HG03045 (cell line): ENCODE measurements around the gene ST6GALNAC4.
"Not testable (repeated sequence)": the region's sequence is repeated elsewhere in the genome, so short reads cannot be mapped to it uniquely, and the experiment has no call there.

ENCODE experiments used
- ATAC-seq: cut with Tn5 transposase; IDR thresholded peaks from one replicate; pipeline ENCODE4 v1.9.1; 2021; ENCODE audit warnings: mild to moderate bottlenecking, moderate library complexity; ENCODE audit not compliant: unreplicated experiment

ST6GALNAC4 gene

DNA sequence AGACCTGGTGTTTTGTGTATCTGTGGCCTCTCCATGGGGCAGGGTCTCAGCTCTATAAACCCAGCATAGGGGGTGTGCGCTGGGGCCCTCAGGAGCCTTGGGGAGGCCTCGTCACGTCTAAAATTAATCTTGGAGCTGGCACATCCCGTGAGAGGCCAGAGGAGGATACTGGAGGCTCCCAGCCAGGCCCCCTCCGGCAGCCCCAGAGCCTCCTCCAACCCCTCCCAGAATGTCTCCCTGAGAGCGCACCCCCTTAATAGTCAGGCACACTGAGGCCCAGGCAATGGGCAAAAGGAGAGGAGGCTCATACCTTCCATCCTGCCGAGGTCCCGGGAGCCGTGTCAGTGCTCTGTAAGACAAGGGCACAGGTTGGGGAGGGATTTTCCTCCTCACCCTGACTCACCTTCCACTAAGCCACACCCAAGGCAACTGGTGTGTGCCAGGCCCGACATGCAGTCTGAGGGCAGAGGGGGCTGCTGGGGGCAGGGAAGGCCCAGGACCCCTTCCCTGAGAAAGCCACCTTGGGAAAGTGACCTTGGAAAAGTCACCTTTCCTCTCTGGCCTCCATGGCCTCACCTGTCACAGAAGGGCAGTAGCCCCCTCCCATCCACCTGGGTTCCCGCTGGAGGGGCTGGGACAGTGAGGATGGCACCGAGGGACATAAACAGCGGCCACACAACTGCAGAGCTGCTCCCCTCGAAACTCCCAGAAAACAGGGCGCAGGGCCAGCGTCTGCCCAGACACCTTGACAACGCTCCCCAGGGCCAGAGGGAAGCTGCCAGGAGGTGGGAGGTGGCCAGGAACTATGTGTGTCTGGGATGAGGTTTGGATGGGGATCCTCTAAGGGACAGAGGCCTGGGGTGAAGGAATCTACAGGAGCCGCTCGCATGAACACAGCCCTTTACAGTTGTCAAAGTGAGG lies 42.3 kb downstream of the ST6GALNAC4 start:
- no peak for ATAC-seq

DNA sequence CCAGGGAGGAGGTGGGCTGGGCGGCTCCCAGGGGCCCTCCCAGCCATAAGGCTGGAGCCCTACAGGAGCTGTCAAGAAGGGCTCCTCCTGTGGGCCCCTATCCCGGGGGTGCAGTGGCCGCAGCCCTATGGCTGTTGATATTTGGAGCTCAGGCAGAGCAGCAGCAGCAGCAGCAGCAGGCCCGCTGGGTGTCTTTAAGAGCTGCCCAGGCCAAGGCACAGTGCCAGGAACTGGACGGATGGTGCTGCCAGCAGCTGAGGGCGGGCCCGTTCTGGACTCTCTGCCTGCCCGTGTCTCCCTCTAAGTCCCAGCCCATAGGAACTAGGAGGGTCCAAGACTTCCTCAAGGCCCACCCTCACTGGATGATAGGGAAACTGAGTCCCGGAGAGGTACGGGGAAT lies 43.0 kb downstream of the ST6GALNAC4 start:
- no peak for ATAC-seq

GRCh38 chr9:127873223-127873691 lies 43.6 kb downstream of the ST6GALNAC4 start:
- ATAC-seq, result no peak

DNA sequence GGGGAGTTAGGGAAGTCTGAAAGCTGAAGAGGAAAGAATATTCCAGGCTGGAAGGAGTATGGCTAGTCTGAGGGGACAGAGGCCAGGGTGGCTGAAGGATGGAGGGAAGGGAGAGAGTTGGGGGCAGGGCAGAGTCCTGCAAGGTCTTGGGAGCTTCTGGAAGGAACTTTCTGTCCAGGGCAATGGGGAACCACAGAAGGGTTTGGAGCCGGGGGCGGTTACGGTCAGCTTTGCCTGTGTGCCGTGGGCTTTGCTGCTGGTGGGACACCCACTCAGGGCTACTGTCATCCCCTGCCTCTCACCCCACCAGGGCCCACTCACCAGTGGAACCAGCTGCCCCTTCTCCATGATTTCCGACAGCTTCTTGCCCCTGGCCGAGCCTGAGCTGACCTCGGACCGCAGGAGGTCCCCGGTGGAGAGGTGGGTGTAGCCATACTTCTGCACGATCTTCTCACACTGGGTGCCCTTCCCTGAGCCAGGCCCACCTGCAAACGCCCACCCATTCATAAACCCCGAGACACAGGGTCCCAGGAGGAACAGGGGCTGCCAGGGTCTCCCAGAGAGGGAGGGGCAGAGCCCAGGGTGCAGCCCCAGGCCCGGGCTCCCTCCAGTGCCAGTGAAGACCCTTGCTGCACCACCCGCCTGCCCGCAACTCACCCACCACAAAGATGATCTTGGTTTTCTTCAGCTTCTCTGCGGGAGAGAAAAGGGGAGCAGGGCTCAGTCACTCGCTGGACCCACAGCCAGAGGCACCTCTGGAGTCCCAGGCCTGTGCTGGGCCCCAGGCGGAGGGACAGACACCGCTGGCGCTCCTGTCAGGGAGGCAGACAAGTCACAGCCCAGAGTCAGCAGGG lies 44.2 kb downstream of the ST6GALNAC4 start:
- no peak for ATAC-seq

- ATAC-seq, result no peak
Observed at GRCh38 chr9:127871531-127871930, 45.3 kb downstream of the ST6GALNAC4 start.

GRCh38 chr9:127870887-127871286 lies 46.0 kb downstream of the ST6GALNAC4 start:
- no peak for ATAC-seq

DNA sequence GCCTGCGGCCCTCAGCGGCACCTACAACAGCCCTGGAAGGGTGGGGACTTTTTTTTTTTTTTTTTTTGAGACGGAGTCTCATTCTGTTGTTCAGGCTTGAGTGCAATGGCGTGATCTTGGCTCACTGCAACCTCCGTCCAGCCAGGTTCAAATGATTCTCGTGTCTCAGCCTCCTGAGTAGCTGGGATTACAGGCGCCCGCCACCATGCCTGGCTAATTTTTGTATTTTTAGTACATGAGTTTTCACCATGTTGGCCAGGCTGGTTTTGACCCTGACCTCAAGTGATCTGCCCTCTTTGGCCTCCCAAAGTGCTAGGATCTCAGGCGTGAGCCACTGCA lies 46.7 kb downstream of the ST6GALNAC4 start:
- ATAC-seq, result not testable (repeated sequence)

DNA sequence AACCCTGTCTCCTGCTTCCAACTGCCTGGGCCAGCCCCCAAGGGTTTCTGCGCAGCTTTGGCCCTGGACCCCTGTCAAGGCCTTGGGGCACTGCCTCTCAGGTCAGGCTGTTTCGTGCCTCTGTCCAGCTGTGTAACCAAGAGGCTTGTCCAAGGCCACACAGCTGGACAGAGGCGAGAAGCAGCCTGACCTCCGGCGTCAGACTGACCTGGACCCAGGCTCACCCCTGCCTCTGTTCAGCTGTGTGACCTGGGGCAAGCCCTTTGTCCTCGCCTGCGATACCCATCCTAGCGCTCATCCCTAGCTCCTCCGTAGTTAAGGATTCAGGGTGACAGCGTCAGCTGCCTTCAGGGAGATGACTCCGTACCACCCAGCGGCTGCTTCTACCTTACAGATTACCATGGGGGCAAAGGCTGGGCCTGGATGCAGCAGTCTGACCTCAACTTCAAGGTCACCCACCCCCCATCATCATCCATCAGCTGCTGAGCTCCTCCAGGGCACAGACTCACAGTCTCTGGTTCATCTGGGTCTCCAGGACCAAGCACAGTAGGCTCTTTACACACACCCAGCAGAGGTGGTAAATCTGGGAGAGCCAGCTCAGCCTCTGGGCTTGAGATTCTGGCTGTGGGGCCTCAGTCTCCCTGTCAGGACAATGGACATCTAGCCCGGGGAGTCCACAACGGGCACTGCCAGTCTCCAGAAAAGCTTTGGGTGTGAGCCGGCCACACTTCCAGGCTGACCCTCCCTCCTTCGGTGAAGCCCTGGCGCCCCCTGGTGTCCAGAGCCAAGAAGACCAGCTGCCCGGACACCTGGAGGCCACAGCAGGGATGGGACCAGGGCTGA lies 47.3 kb downstream of the ST6GALNAC4 start:
- no peak for ATAC-seq

DNA sequence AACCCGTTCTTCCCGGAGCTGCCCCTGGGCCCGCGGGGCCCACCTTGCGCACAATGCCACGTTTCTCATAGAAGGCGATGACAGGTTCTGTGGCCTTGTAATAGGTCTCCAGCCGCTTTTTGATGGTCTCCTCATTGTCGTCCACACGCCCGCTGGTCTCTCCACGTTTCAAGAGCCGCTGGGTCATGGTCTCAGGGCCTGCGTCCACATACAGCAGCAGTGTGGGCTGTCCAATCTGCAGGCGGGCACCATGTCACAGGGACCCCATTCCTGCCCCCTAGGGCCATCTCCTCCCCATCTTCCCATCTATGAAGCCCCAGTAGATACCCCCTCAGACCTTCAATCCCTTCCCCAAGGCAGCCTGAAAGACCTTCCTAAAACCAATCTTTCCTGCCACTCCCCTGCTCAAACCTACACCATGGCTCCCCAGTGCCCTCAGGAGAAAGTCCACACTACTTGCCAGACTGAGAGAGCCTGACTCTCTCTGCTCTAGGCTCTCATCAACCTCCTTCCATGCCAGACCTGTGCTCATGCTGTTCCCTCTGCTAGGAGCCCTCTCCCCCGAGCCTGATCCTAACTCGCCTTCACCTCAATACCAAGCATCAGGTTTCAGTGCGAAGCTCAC lies 48.5 kb downstream of the ST6GALNAC4 start:
- no peak for ATAC-seq

DNA sequence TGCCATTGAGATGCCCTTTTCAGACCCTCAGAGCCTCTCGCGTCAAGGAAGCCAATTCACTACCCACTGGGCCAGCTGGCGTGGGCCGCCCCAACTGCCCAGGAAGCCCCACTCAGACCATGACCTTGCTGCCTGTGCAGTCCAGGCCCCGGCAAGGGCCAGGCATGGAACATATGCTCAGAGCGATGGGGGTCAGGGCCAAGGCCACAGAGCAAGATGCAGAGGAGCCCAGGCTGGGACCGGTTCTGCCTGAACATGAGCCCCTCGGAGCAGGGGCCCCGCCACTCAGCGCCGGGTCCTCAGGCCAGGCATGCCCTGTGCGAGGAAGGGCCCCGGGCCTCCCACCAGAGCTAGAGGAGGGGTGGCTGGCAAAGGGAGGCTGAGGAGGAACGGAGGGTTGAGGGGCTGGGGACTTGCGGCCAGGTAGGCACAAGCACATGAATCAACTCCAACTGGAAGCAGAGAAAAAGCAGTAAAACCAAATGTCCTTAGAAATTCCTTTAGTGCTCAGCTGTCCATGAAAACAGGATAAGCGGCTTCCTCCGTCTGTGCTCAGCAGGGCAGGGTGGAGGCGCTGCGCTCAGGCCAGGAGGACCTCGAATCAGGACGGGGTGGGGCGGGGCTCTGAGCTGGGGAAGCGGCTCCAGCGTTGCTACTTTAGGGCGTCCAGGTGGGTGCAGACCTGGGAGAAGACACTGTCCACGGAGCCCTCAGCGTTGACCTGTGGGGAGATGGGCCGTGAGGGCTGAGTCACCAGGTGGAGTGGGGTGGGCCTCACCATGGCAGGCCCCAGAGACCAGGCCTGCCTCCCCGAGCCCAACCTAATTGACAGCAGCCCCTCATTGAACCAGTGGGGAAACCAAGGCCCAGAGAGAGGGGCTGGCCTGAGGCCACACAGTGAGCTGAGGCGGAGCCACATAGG lies 49.2 kb downstream of the ST6GALNAC4 start:
- ATAC-seq, result no peak

GRCh38 chr9:127866535-127866934 lies 50.3 kb downstream of the ST6GALNAC4 start:
- ATAC-seq, result no peak

DNA sequence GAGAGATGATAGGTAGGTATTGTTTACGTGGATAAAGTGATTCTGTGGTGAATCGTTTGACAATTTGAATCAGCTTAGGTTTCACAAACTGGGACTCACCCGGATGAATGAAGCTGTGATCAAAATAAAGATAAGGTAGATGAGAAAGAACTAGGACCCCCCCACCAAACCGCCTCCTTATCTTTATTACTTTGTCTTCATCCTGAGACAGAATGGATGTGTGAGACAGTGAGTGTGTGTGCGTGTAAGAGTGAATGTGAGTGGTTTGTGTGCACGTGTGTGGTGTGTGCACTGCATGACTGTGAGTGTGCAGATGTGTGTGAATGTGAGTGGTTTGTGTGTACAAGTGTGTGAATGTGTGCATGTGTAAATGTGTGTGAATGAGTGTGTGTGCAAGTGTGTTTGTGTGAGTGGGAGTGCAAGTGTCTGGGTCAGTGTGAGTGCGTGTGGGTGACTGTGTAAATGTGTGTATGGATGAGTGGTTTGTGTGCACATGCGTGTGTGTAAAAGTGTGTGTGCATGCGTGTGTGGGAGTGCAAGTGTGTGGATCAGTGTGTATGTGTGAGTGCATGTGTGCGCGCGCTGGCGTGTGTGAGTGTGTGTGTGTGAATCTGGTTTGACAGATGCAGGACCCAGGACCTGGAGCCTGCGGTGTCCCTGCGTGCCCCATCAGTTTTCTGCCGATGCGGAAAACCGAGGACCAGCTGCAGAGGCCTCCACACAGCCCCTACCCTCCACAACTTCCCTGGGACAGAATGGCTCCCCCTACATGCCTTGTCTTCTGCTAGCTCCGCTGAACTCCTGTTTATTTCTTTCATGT lies 51.0 kb downstream of the ST6GALNAC4 start:
- ATAC-seq, result no peak

GRCh38 chr9:127863191-127863621 lies 53.6 kb downstream of the ST6GALNAC4 start:
- ATAC-seq, result no peak

GRCh38 chr9:127862075-127863011 lies 54.5 kb downstream of the ST6GALNAC4 start:
- no peak for ATAC-seq

DNA sequence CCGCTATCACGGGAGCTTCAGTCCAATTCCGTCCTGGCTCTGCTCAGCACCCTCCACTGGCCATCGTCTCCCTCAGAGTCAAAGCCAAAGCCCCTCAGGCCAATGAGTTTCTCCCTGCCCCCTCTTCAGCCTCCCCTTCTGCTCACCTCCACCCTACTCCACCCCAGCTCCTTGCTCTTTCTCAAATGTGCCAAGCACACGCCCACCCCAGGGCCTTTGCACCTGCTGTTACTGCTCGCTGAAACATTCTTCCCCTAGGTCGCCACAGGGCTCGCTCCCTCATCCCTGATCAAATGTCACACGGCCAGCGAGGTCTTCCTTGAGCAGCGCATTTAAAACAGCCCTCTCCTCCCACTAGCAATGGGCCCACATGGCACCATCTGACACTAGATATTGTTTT lies 56.1 kb downstream of the ST6GALNAC4 start:
- no peak for ATAC-seq

GRCh38 chr9:127860260-127860659 lies 56.6 kb downstream of the ST6GALNAC4 start:
- no peak for ATAC-seq

DNA sequence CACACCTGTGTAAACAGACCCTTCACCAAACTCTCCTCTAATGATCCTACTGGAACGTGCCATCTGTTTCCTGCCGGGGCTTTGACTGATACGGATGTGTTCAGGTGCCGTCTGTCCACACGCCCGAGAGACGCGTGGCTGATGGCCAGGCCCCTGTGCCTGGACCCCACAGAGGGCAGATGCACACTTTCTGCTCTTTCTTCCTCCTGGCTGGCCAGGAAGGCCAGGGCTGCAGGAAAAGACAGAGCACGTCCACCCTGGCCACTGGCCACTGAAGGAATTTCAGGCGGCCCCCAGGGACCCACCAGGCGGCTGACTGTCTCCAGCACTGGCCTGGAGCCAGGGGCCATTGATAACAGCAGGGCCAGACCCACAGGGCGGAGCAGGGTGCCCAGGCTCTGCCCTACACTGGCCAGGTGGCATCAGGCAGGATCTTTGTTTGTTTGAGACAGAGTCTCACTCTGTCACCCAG lies 58.8 kb downstream of the ST6GALNAC4 start:
- ATAC-seq, result no peak
